BJ (cell line): ENCODE data around the gene AQP6. TPM values are rescaled to one million over a fixed set of nuclear protein-coding genes. Genes with fewer than 3 reads are reported as not detected.

Experiments used
- CTCF ChIA-PET: fragments of 350-600 bp; formaldehyde crosslinking; extraction: SDS; loops from one replicate; lab custom pipeline; 2021; ENCODE audit warnings: antibody characterized with exemption, inconsistent platforms; lab: Yijun Ruan, JAX
- POLR2A ChIA-PET: fragments of 300-600 bp; sonication (Branson Sonifier 250); formaldehyde crosslinking; extraction: SDS; loops from one replicate; lab custom pipeline; 2021; ENCODE audit warnings: antibody characterized with exemption; lab: Charles Lee
- DNase-seq: peaks from one replicate; pipeline ENCODE4 v3.0.0-alpha.2; 2011; ENCODE audit warnings: low read depth
- H3K27me3 ChIP-seq: 2 replicates; pipeline ENCODE4 v1.6.0; 2011; ENCODE audit warnings: low read length; ENCODE audit not compliant: control insufficient read depth, insufficient read depth
- H3K36me3 ChIP-seq: 2 replicates; pipeline ENCODE4 v1.5.1; 2011; ENCODE audit warnings: low read length; ENCODE audit not compliant: control insufficient read depth, insufficient read depth
- H3K4me3 ChIP-seq: 2 replicates; pipeline ENCODE4 v1.5.1; 2011; ENCODE audit warnings: low read depth, mild to moderate bottlenecking, control low read depth, low read length
- polyA plus RNA-seq: library from polyadenylated mRNA; depleted of rRNA; stranded (reverse); fragments of >200 nt; gene quantifications from 2 replicates; pipeline ENCODE4 v1.2.3, GENCODE V29; 2011
- TF ChIP-seq, protein P1 (sequence below): IDR thresholded peaks from 2 replicates; pipeline ENCODE4 v1.5.1; 2011; ENCODE audit warnings: low read depth, mild to moderate bottlenecking, control low read depth, inconsistent platforms, low read length, moderate library complexity; ENCODE audit not compliant: insufficient read depth

AQP6 gene
- polyA plus RNA-seq, 1 experiment: not detected

DNA sequence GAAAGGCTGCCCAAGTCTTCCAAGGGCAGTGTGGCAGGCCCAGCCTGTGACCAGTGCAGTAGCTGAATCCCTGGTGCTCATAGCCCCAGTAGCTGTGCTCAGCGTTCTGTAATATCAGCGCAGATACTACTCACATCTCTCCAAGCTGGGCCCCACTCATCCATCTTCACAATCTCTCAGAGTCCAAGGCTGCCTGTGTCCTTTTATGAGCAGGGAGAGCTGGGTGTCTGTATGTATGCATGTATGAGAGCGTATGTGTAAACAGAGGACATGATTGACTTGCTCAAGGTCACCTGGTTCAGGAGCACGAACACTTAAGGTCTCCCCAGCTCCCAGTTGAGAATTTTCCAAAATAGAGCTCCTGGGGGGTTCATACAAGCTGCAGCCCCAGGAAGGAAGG is 5.4 kb downstream of the AQP6 start:
- H3K4me3 ChIP-seq: no peak overlapping the region
- CTCF ChIA-PET: interaction anchor here (1.1 to 10.2 kb wide), 5 partner anchors 9 to 92 kb away, joined by 3 to 95 read pairs (median 14); partner anchors contain the start of gene AQP6
- POLR2A ChIA-PET: no interaction called here
- H3K36me3 ChIP-seq: no peaks in the 10 kb centered on the region
- no peak for DNase-seq
- no peaks in the 10 kb centered on the region for H3K27me3 ChIP-seq
- TF ChIP-seq, protein P1, sequence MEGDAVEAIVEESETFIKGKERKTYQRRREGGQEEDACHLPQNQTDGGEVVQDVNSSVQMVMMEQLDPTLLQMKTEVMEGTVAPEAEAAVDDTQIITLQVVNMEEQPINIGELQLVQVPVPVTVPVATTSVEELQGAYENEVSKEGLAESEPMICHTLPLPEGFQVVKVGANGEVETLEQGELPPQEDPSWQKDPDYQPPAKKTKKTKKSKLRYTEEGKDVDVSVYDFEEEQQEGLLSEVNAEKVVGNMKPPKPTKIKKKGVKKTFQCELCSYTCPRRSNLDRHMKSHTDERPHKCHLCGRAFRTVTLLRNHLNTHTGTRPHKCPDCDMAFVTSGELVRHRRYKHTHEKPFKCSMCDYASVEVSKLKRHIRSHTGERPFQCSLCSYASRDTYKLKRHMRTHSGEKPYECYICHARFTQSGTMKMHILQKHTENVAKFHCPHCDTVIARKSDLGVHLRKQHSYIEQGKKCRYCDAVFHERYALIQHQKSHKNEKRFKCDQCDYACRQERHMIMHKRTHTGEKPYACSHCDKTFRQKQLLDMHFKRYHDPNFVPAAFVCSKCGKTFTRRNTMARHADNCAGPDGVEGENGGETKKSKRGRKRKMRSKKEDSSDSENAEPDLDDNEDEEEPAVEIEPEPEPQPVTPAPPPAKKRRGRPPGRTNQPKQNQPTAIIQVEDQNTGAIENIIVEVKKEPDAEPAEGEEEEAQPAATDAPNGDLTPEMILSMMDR: no peak

DNA sequence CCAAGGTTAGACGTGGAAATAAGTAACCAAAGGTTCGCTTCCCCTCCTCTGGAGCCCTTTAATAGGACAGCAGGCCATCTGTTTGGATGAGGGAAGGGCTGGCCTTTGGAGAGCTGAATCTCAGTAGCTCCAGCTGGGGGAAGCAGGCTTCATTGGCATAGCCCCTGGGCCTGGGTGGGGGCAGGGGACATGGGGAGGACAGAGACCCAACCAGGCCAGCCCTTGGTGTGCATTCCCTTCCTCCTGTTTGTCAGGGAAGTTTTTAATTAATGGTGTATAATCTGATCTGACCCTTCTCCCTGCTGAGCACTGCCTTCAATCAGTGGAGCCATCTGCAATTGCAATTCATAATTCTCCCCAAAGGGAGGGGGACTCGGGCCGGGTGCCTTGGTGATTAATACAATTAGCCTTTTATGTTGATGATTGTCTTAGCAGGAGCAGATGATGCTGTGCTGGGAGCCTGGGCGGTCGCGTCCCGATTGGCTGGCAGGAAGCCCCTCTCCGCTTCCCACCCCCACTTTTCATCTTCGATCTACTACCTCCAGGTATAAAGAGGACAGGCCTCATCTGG is 6.4 kb downstream of the AQP6 start:
- TF ChIP-seq, protein P1: no peak
- no peaks in the 10 kb centered on the region for H3K36me3 ChIP-seq
- no peak overlapping the region for H3K4me3 ChIP-seq
- no peak for DNase-seq
- ChIA-PET CTCF (interaction anchor here (1.1 to 10.2 kb wide), 5 partner anchors 10 to 91 kb away, joined by 3 to 95 read pairs (median 14); partner anchors contain the start of gene AQP6), POLR2A (no interaction called here)
- H3K27me3 ChIP-seq: no peaks in the 10 kb centered on the region

DNA sequence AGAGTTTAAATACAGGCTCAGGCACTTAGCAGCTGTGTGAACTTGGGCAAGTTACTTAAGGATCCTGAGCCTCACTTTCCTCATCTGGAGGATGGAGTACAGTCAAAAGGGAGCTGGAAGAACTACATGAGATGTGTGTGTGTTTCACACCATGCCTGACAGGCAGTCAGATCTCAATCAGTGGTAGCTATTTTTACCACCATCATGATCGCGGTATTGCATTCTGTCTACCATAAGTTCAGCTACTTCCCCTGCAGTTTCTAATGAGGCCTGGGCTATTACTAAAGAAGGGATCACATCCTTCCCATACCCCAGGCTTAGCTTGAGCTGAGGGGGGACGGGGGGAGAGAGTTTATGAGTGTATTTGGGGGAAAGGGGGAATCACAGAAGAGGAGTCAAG is 7.0 kb downstream of the AQP6 start:
- Histone ChIP-seq H3K27me3 (no peaks in the 10 kb centered on the region), H3K36me3 (no peaks in the 10 kb centered on the region), H3K4me3 (no peak overlapping the region)
- CTCF ChIA-PET: interaction anchor here (1.1 to 10.2 kb wide), 6 partner anchors 10 to 91 kb away, joined by 3 to 95 read pairs (median 16); partner anchors contain the start of gene AQP6
- no peak for DNase-seq
- POLR2A ChIA-PET: interaction anchor here (0.7 kb wide), 1 partner anchor 239 kb away, joined by 6 read pairs; no protein-coding TSS in a partner anchor
- TF ChIP-seq, protein P1: no peak

DNA sequence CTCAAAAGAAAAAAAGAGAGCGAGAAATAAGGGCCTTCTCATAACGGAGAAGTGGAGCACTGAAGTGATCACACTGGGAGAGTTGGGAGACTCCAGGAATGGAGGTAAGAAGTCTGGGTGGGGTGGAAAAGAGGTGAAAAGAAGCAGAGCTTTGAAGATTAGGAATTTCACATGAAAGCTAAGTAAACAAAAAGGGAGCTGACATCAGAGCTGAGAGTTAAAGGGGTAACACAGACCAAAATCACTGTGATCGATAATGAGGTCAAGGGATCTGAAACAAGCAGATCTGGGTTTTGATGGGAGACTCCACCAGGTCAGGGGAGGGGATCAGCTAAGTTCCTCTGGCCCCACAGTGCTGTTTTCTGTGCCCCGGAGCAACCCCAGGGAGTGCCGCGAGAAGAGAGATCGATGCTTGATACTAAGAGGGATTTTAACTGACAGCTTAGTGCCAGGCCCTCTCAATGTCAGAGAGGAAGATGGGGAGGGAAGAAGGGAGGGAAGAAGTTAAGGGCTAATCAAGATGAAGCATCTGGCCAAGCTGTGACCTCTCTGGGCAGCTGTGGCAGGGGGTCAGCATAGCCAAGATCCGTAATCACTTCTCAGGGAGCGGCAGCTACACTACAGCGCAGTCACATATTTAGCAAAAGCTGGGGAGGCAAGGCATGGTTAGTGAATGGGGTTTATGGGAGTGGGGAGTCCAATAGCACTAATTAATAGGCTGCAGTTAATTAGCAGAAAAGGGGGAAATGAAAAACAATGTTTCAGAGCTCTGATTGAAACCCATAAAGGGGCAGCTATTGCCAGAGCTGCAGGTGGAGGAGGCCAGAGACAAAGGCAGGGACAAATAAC is 8.0 kb downstream of the AQP6 start:
- no peak overlapping the region for H3K4me3 ChIP-seq
- CTCF ChIA-PET: interaction anchor here (1.1 to 10.2 kb wide), 12 partner anchors 9 to 94 kb away, joined by 3 to 95 read pairs (median 9); partner anchors contain the start of gene AQP6
- TF ChIP-seq, protein P1: no peak
- DNase-seq: no peak
- POLR2A ChIA-PET: no interaction called here
- no peaks in the 10 kb centered on the region for H3K27me3 ChIP-seq
- no peaks in the 10 kb centered on the region for H3K36me3 ChIP-seq
